ENCODE data around the gene YJU2. TPM values are rescaled to one million over a fixed set of nuclear protein-coding genes. Genes with fewer than 3 reads are reported as not detected.
"Not testable (repeated sequence)": the region's sequence is repeated elsewhere in the genome, so short reads cannot be mapped to it uniquely, and the experiment has no call there.

Gene YJU2
- total RNA-seq, 1 donor from 2014 or later, result 40.7 TPM

DNA sequence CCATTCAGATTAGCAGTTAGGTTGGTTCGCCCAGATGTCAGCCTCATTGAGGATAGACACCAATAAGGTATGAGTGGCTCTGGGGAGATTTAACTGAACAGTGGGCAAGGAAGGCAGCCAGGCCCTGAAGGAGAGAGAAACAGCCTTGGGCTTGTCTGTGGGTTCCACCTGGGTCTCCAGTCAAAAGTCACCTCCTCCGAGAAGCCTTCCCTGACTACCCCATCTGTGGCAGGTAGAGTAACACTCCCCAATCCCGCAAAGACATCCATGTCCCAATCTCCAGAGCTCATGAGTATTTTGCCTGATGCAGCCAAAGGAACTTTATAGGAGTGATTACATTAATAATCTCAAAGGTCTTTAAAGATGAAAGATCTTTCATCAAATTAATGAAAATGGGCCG, 8.0 kb upstream of the YJU2 start:
- Mint-ChIP-seq H3K27ac (no peak overlapping the region), H3K36me3 (ENCODE audit: low read depth) (peaks cover 45% of the 10 kb centered on the region), H3K27me3 (no peaks in the 10 kb centered on the region), H3K9me3 (no peaks in the 10 kb centered on the region), H3K4me3 (no peak overlapping the region), H3K4me1 (peaks cover 16% of the 10 kb centered on the region)
- ChIA-PET POLR2A (interaction anchor here (0.7 to 1.4 kb wide), 2 partner anchors 211 to 233 kb away, joined by 3 to 4 read pairs; partner anchors contain the start of gene HDGFL2), CTCF (no interaction called here)
- TF ChIP-seq, protein P1, sequence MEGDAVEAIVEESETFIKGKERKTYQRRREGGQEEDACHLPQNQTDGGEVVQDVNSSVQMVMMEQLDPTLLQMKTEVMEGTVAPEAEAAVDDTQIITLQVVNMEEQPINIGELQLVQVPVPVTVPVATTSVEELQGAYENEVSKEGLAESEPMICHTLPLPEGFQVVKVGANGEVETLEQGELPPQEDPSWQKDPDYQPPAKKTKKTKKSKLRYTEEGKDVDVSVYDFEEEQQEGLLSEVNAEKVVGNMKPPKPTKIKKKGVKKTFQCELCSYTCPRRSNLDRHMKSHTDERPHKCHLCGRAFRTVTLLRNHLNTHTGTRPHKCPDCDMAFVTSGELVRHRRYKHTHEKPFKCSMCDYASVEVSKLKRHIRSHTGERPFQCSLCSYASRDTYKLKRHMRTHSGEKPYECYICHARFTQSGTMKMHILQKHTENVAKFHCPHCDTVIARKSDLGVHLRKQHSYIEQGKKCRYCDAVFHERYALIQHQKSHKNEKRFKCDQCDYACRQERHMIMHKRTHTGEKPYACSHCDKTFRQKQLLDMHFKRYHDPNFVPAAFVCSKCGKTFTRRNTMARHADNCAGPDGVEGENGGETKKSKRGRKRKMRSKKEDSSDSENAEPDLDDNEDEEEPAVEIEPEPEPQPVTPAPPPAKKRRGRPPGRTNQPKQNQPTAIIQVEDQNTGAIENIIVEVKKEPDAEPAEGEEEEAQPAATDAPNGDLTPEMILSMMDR (IDR thresholded peaks at IDR 0.05), result no peak
- DNase-seq (no peak), ATAC-seq (ENCODE audit: low read depth) (no peak)
- intact Hi-C loops (cut with micrococcal nuclease), result no loop called here

DNA sequence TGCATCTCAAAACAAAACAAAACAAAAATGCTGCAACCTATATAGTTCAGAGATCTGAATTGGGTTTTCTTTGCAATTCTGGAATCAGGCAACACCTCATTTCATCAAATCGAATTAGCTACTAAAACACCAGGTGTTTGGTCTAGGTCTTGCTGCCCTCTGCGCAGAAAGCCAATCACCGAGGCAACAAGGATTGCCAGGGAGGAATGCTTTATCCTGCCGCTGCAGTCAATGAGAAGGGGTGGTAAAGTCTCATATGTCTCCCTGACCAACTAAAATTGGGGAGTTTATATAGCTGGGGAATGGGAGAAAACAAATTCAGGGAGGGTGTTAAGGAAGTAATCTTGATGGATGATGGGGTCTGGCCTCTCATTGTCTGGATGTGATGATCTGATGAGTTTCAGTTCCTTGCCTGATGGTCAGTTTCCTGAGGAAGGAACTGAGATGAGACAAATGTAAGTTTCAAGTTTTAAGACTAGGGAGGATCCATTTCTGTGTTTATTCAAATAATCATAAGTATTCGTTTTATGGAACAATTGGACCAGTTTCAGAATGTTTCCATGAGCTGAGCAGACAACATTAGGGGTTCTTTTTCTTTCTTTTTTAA, 5.0 kb upstream of the YJU2 start:
- Mint-ChIP-seq H3K4me3 (peak overlapping the region; percentile 2), H3K36me3 (ENCODE audit: low read depth) (peaks cover 42% of the 10 kb centered on the region), H3K4me1 (peaks cover 24% of the 10 kb centered on the region), H3K9me3 (no peaks in the 10 kb centered on the region), H3K27me3 (no peaks in the 10 kb centered on the region), H3K27ac (peak overlapping the region; percentile 56)
- POLR2A ChIA-PET, result interaction anchor here (0.5 to 1.3 kb wide), 5 partner anchors 12 to 1322 kb away, joined by 3 to 5 read pairs (median 3); partner anchors contain the start of gene EBI3
- TF ChIP-seq, protein P1 (IDR thresholded peaks at IDR 0.05), result no peak
- ATAC-seq (ENCODE audit: low read depth) (no peak), DNase-seq (no peak)
- CTCF ChIA-PET, result interaction anchor here (2.0 kb wide), 1 partner anchor 12 kb away, joined by 5 read pairs; the partner anchor contains the start of gene EBI3
- intact Hi-C loops (cut with micrococcal nuclease), result no loop called here

DNA sequence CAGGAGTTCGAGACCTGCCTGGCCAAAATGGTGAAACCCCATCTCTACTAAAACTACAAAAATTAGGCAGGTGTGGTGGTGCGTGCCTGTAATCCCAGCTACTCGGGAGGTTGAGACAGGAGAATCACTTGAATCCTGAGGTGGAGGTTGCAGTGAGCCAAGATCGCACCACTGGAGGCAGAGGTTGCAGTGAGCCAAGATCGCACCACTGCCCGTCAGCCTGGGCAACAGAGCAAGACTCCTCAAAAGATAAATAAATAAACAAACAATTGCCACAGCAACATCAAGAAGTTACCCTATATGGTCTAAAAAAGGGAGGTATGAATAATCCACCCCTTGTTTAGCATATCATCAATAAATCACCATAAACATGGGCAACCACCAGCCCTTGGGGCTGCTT, 942 bp upstream of the YJU2 start:
- H3K4me1 Mint-ChIP-seq, result peaks cover 42% of the 10 kb centered on the region
- POLR2A ChIA-PET, result interaction anchor here (1.7 kb wide), 1 partner anchor 82 kb away, joined by 5 read pairs; no protein-coding TSS in a partner anchor
- intact Hi-C loops (cut with micrococcal nuclease), result loop anchor here (2.0 kb wide), 1 partner anchor 179 kb away; the partner anchor contains the start of gene ZBTB7A
- ATAC-seq (ENCODE audit: low read depth); H3K9me3 Mint-ChIP-seq; DNase-seq; CTCF ChIA-PET; H3K4me3 Mint-ChIP-seq; H3K27me3 Mint-ChIP-seq: not testable (repeated sequence)
- peaks cover 52% of the 10 kb centered on the region for H3K36me3 Mint-ChIP-seq (ENCODE audit: low read depth)
- H3K27ac Mint-ChIP-seq, result peak overlapping the region; percentile 96

DNA sequence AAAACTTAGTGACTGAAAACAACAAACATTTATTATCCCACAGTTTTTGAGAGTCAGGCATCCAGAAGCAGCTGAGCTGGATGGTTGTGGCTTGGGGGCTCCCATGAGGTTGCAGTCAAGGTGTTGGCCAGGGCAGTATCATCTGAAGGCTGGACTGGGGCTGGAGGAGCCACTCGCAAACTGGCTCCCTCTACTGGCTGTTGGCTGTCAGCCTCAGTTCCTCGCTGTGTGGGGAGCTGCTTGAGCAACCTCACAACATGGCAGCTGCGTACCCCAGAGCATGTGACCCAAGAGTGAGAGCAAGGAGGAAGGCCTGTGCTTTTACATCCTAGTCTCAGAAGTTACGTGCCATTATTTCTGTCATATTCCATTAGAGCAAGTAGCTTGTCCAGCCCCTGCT, 9.7 kb downstream of the YJU2 start:
- ChIA-PET CTCF (no interaction called here), POLR2A (interaction anchor here (1.0 kb wide), 1 partner anchor 10 kb away, joined by 3 read pairs; the partner anchor contains the start of gene YJU2)
- DNase-seq, result no peak
- Mint-ChIP-seq H3K27me3 (no peaks in the 10 kb centered on the region), H3K9me3 (no peaks in the 10 kb centered on the region), H3K36me3 (ENCODE audit: low read depth) (peaks cover 81% of the 10 kb centered on the region), H3K27ac (no peak overlapping the region), H3K4me1 (peaks cover 2% of the 10 kb centered on the region), H3K4me3 (no peak overlapping the region)
- intact Hi-C loops (cut with micrococcal nuclease), result no loop called here
- no peak for ATAC-seq (ENCODE audit: low read depth)
- TF ChIP-seq, protein P1 (IDR thresholded peaks at IDR 0.05), result no peak

DNA sequence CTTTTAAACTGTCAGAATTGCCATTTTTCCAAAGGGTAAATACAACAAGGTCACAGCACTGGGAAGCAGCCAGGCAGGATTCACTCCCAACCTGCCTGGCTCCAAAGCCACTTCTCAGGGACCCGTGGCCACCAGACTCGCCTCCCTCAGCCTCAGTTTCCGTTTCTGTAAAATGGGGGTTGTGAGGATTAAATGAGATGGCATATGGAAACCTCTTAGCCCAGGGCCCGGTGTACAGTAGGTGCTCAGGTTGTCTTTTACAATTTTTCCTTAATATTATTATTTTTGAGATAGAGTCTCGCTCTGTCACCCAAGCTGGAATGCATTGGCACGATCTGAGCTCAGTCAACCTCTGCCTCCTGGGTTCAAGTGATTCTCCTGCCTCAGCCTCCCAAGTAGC, 10.1 kb downstream of the YJU2 start:
- no peak overlapping the region for H3K4me3 Mint-ChIP-seq
- POLR2A ChIA-PET, result interaction anchor here (1.0 kb wide), 1 partner anchor 10 kb away, joined by 3 read pairs; the partner anchor contains the start of gene YJU2
- no peak for ATAC-seq (ENCODE audit: low read depth)
- no peaks in the 10 kb centered on the region for H3K27me3 Mint-ChIP-seq
- no peak overlapping the region for H3K27ac Mint-ChIP-seq
- CTCF ChIA-PET, result no interaction called here
- DNase-seq, result no peak
- peaks cover 81% of the 10 kb centered on the region for H3K36me3 Mint-ChIP-seq (ENCODE audit: low read depth)
- intact Hi-C loops (cut with micrococcal nuclease), result no loop called here
- TF ChIP-seq, protein P1 (IDR thresholded peaks at IDR 0.05), result no peak
- H3K9me3 Mint-ChIP-seq, result no peaks in the 10 kb centered on the region
- H3K4me1 Mint-ChIP-seq, result peaks cover 2% of the 10 kb centered on the region

Data from activated B cell treated with CpG ODN at 0.5 μM for 24 hours (primary cell).